ENCODE results near the gene CSTB. TPM values are rescaled to one million over a fixed set of nuclear protein-coding genes. Genes with fewer than 3 reads are reported as not detected.

CSTB gene
- total and polyA plus RNA-seq, 8 donors = 7.4 to 35.6 (median 14.1) TPM

- FAIRE-seq (no peak), ATAC-seq (no peak), DNase-seq (peak in 1 of 6 donors; percentile 23)
- H3K27ac ChIP-seq = no peak overlapping the region
- H3K9me3 ChIP-seq = no peaks in the 10 kb centered on the region
- no peaks in the 10 kb centered on the region for H3K4me1 ChIP-seq
- no peak for TF ChIP-seq CTCF (IDR thresholded peaks at IDR 0.05)
- H3K4me3 ChIP-seq = no peak overlapping the region
- H3K27me3 ChIP-seq = no peaks in the 10 kb centered on the region
- intact Hi-C loops (cut with DNase I) = no loop called here
- H3K36me3 ChIP-seq = no peaks in the 10 kb centered on the region
- 88 to 89% methylated on average over 11 of the region's 11 CpGs for WGBS, 2 donors
Observed at GRCh38 chr21:43820466-43820865, 44.4 kb upstream of the CSTB start.

- H3K4me1 ChIP-seq = peaks cover 0 to under 1% (median 0%) of the 10 kb centered on the region in 3 donors
- no peaks in the 10 kb centered on the region for H3K36me3 ChIP-seq
- no peak for TF ChIP-seq CTCF (IDR thresholded peaks at IDR 0.05)
- no peak for FAIRE-seq
- H3K4me3 ChIP-seq = no peak overlapping the region
- WGBS, 2 donors = 91 to 92% methylated on average over 24 to 25 of the region's 25 CpGs
- no peak for ATAC-seq
- intact Hi-C loops (cut with DNase I) = loop anchor here in 1 of 3 donors (10.0 kb wide), 1 partner anchor 125 kb away; no protein-coding TSS in a partner anchor
- no peaks in the 10 kb centered on the region for H3K27me3 ChIP-seq
- peak in 2 of 6 donors; percentile 43 to 50 for DNase-seq
- H3K27ac ChIP-seq = no peak overlapping the region
- H3K9me3 ChIP-seq = no peaks in the 10 kb centered on the region
Observed at GRCh38 chr21:43819511-43820405, 43.6 kb upstream of the CSTB start.

GRCh38 chr21:43818685-43819084, 42.6 kb upstream of the CSTB start:
- no peak for TF ChIP-seq CTCF (IDR thresholded peaks at IDR 0.05)
- H3K4me3 ChIP-seq = no peak overlapping the region
- H3K9me3 ChIP-seq = no peaks in the 10 kb centered on the region
- H3K4me1 ChIP-seq = peaks cover 0 to 4% (median 0%) of the 10 kb centered on the region in 3 donors
- ATAC-seq = peak in 1 of 4 donors; percentile 26
- no peaks in the 10 kb centered on the region for H3K36me3 ChIP-seq
- H3K27ac ChIP-seq = no peak overlapping the region
- intact Hi-C loops (cut with DNase I) = loop anchor here in 1 of 3 donors (10.0 kb wide), 1 partner anchor 126 kb away; no protein-coding TSS in a partner anchor
- whole genome bisulfite sequencing, 2 donors = 83 to 84% methylated on average over 3 of the region's 3 CpGs
- FAIRE-seq = no peak
- H3K27me3 ChIP-seq = no peaks in the 10 kb centered on the region
- DNase-seq = peak in 1 of 6 donors; percentile 31

- Histone ChIP-seq H3K27ac (no peak overlapping the region), H3K27me3 (no peaks in the 10 kb centered on the region), H3K4me1 (peaks cover 0 to 4% (median 0%) of the 10 kb centered on the region in 3 donors), H3K4me3 (no peak overlapping the region), H3K36me3 (no peaks in the 10 kb centered on the region), H3K9me3 (no peaks in the 10 kb centered on the region)
- DNase-seq (peak in 1 of 6 donors; percentile 70), FAIRE-seq (no peak), ATAC-seq (no peak)
- WGBS, 2 donors = 89 to 90% methylated on average over 29 of the region's 29 CpGs
- intact Hi-C loops (cut with DNase I) = loop anchor here in 1 of 3 donors (10.0 kb wide), 1 partner anchor 127 kb away; no protein-coding TSS in a partner anchor
- no peak for TF ChIP-seq CTCF (IDR thresholded peaks at IDR 0.05)
Observed at GRCh38 chr21:43817157-43818086, 41.3 kb upstream of the CSTB start.
